PC-9 (cell line): ENCODE data around the gene HYAL4. TPM values are rescaled to one million over a fixed set of nuclear protein-coding genes. Genes with fewer than 3 reads are reported as not detected.
A peak's percentile ranks its signal among the peaks of the same experiment; 100 is the strongest.

Experiments used
- BruUV-seq: library from RNA; stranded (reverse); fragments of 400-500 nt; replicated peaks from 2 replicates; lab custom pipeline; 2021; lab: Mats Ljungman, UMichigan
- CTCF ChIA-PET: fragments of 300-600 bp; sonication (Branson Sonifier 250); formaldehyde crosslinking; loops from one replicate; lab custom pipeline; 2022; ENCODE audit warnings: antibody characterized with exemption; lab: Charles Lee
- POLR2A ChIA-PET: fragments of 300-600 bp; sonication (Branson Sonifier 250); formaldehyde crosslinking; loops from one replicate; lab custom pipeline; 2022; ENCODE audit warnings: antibody characterized with exemption; ENCODE audit not compliant: unreplicated experiment; lab: Charles Lee
- DNase-seq, 2 experiments: peaks; one replicate each; pipeline versions ENCODE4 v3.0.0 to v3.0.0-alpha.2; 2015 to 2022; ENCODE audit warnings: mixed read lengths in 1 of 2
- H2AFZ ChIP-seq: fragments of 200-600 bp; sonication (generic); 2 replicates; pipeline ENCODE4 v1.8.1; 2017; ENCODE audit warnings: antibody characterized with exemption
- H3F3A ChIP-seq: fragments of 200-600 bp; sonication (generic); 2 replicates; pipeline ENCODE4 v1.8.1; 2017; ENCODE audit warnings: antibody characterized with exemption, mild to moderate bottlenecking, low read depth; ENCODE audit not compliant: insufficient read depth
- H3K27ac ChIP-seq: fragments of 200-600 bp; sonication (generic); 2 replicates; pipeline ENCODE4 v1.6.1; 2016; ENCODE audit warnings: mixed run types
- H3K27me3 ChIP-seq: fragments of 200-600 bp; sonication (generic); 2 replicates; pipeline ENCODE4 v1.6.1; 2016; ENCODE audit warnings: low read depth, mixed run types; ENCODE audit not compliant: insufficient read depth
- H3K36me3 ChIP-seq: fragments of 200-600 bp; sonication (generic); 2 replicates; pipeline ENCODE4 v1.6.1; 2016; ENCODE audit warnings: low read depth, mixed run types
- H3K4me1 ChIP-seq: fragments of 200-600 bp; sonication (generic); replicated peaks from 2 replicates; pipeline ENCODE4 v1.6.1; 2016; ENCODE audit warnings: mixed run types; ENCODE audit not compliant: insufficient read depth
- H3K4me2 ChIP-seq: fragments of 200-600 bp; sonication (generic); 2 replicates; pipeline ENCODE4 v1.6.1; 2017; ENCODE audit warnings: mixed run types
- H3K4me3 ChIP-seq: fragments of 200-600 bp; sonication (generic); 2 replicates; pipeline ENCODE4 v1.6.1; 2016; ENCODE audit warnings: mixed run types
- H3K79me2 ChIP-seq: fragments of 200-600 bp; sonication (generic); 2 replicates; pipeline ENCODE4 v1.6.1; 2017; ENCODE audit warnings: low read depth, mixed run types
- H3K9me2 ChIP-seq: fragments of 200-600 bp; sonication (generic); 2 replicates; pipeline ENCODE4 v1.8.1; 2017; ENCODE audit warnings: mild to moderate bottlenecking; ENCODE audit not compliant: insufficient read depth
- H3K9me3 ChIP-seq: fragments of 200-600 bp; sonication (generic); 2 replicates; pipeline ENCODE4 v1.8.1; 2016; ENCODE audit warnings: low read depth; ENCODE audit not compliant: insufficient read depth
- H4K20me1 ChIP-seq: fragments of 200-600 bp; sonication (generic); 2 replicates; pipeline ENCODE4 v1.8.1; 2017; ENCODE audit not compliant: insufficient read depth
- CTCF ChIP-seq: fragments of 200-600 bp; sonication (generic); conservative IDR thresholded peaks from 2 replicates; pipeline ENCODE4 v1.6.1; 2017; ENCODE audit warnings: mixed run types, antibody characterized with exemption, mild to moderate bottlenecking, moderate library complexity
- EZH2 ChIP-seq: fragments of 200-600 bp; sonication (generic); IDR thresholded peaks from 2 replicates; pipeline ENCODE4 v1.8.0; 2017; ENCODE audit warnings: antibody characterized with exemption, low read depth
- intact Hi-C: fragments of 100-400 bp; cut with micrococcal nuclease; formaldehyde crosslinking; loops from one replicate; pipeline ENCODE4 v1.10.0; 2022; ENCODE audit not compliant: unreplicated experiment
- total RNA-seq: library from RNA; stranded (reverse); gene quantifications from 2 replicates; pipeline ENCODE4 v1.2.3, GENCODE V29; 2021

HYAL4 gene
- total RNA-seq, 1 experiment from 2014 or later = not detected

- no peaks in the 10 kb centered on the region for H3F3A ChIP-seq
These were observed 56.1 kb downstream of the HYAL4 start for GRCh38 chr7:123901101-123901500.

GRCh38 chr7:123905714-123906113, 60.7 kb downstream of the HYAL4 start:
- H3K4me3 ChIP-seq = no peak overlapping the region
- CTCF ChIA-PET = no interaction called here
- no TSS peak for BruUV-seq
- no peaks in the 10 kb centered on the region for H3F3A ChIP-seq
- H3K27me3 ChIP-seq = no peaks in the 10 kb centered on the region
- intact Hi-C loops = no loop called here
- H3K9me3 ChIP-seq = no peaks in the 10 kb centered on the region
- no peaks in the 10 kb centered on the region for H3K4me1 ChIP-seq
- H2AFZ ChIP-seq = no peak overlapping the region
- H3K9me2 ChIP-seq = no peaks in the 10 kb centered on the region
- H3K4me2 ChIP-seq = no peak overlapping the region
- H3K79me2 ChIP-seq = no peaks in the 10 kb centered on the region
- POLR2A ChIA-PET = no interaction called here
- H4K20me1 ChIP-seq = no peaks in the 10 kb centered on the region
- TF ChIP-seq CTCF (no peak), EZH2 (no peak)
- no peaks in the 10 kb centered on the region for H3K36me3 ChIP-seq
- H3K27ac ChIP-seq = no peak overlapping the region
- no peak for DNase-seq

More at GRCh38 chr7:123901101-123901500, 56.1 kb downstream of the HYAL4 start:
- Histone ChIP-seq H3K9me2 (no peaks in the 10 kb centered on the region), H3K36me3 (no peaks in the 10 kb centered on the region), H4K20me1 (no peaks in the 10 kb centered on the region), H3K4me2 (no peak overlapping the region), H3K27me3 (no peaks in the 10 kb centered on the region), H3K27ac (no peak overlapping the region), H2AFZ (no peak overlapping the region), H3K9me3 (no peaks in the 10 kb centered on the region), H3K4me1 (no peaks in the 10 kb centered on the region), H3K4me3 (no peak overlapping the region), H3K79me2 (no peaks in the 10 kb centered on the region)
- no peak for TF ChIP-seq EZH2
- TF ChIP-seq CTCF = no peak
- DNase-seq = no peak
- ChIA-PET CTCF (no interaction called here), POLR2A (no interaction called here)
- no TSS peak for BruUV-seq
- intact Hi-C loops = no loop called here

GRCh38 chr7:123916240-123916724, 71.3 kb downstream of the HYAL4 start:
- Histone ChIP-seq H3K27me3 (no peaks in the 10 kb centered on the region), H3K79me2 (no peaks in the 10 kb centered on the region), H3K9me2 (no peaks in the 10 kb centered on the region), H3K27ac (no peak overlapping the region), H3K4me3 (no peak overlapping the region), H4K20me1 (no peaks in the 10 kb centered on the region), H3F3A (no peaks in the 10 kb centered on the region), H2AFZ (no peak overlapping the region), H3K4me2 (no peak overlapping the region), H3K36me3 (no peaks in the 10 kb centered on the region), H3K4me1 (no peaks in the 10 kb centered on the region), H3K9me3 (no peaks in the 10 kb centered on the region)
- CTCF ChIA-PET = interaction anchor here (0.7 kb wide), 1 partner anchor 13 kb away, joined by 3 read pairs; no protein-coding TSS in a partner anchor
- POLR2A ChIA-PET = no interaction called here
- no peak for DNase-seq
- intact Hi-C loops = loop anchor here (5.0 kb wide), 2 partner anchors 119 to 1309 kb away; no protein-coding TSS in a partner anchor
- TF ChIP-seq EZH2 (no peak), CTCF (peak; percentile 54; the same call in 1 of the 2 replicates)
- BruUV-seq = no TSS peak
